GM12872 (cell line): Measurements from ENCODE around the gene PACSIN1.

Experiments used
- TF ChIP-seq, protein P1 (sequence below): IDR thresholded peaks from 3 replicates; pipeline ENCODE4 v1.5.1; 2011; ENCODE audit warnings: low read depth, mild to moderate bottlenecking, low read length, moderate library complexity; ENCODE audit not compliant: insufficient read depth

PACSIN1 gene

DNA sequence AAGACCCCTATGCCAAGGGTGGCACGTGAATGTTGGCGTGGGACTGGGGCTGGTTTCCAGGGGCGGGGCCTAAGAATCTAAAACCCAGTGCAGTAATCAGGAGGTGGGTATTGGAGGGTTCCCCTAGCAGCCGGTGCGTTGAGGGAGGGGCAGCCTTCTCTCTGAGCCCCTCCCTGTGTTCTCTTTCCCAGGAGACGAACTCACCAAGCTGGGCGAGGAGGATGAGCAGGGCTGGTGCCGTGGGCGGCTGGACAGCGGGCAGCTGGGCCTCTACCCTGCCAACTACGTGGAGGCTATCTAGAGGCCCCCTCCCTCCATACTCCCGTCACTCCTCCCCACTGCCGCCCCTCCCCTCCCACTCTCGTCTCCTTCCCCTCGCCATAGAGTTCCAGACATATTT lies 66.4 kb downstream of the PACSIN1 start:
- TF ChIP-seq, protein P1, sequence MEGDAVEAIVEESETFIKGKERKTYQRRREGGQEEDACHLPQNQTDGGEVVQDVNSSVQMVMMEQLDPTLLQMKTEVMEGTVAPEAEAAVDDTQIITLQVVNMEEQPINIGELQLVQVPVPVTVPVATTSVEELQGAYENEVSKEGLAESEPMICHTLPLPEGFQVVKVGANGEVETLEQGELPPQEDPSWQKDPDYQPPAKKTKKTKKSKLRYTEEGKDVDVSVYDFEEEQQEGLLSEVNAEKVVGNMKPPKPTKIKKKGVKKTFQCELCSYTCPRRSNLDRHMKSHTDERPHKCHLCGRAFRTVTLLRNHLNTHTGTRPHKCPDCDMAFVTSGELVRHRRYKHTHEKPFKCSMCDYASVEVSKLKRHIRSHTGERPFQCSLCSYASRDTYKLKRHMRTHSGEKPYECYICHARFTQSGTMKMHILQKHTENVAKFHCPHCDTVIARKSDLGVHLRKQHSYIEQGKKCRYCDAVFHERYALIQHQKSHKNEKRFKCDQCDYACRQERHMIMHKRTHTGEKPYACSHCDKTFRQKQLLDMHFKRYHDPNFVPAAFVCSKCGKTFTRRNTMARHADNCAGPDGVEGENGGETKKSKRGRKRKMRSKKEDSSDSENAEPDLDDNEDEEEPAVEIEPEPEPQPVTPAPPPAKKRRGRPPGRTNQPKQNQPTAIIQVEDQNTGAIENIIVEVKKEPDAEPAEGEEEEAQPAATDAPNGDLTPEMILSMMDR, result no peak

DNA sequence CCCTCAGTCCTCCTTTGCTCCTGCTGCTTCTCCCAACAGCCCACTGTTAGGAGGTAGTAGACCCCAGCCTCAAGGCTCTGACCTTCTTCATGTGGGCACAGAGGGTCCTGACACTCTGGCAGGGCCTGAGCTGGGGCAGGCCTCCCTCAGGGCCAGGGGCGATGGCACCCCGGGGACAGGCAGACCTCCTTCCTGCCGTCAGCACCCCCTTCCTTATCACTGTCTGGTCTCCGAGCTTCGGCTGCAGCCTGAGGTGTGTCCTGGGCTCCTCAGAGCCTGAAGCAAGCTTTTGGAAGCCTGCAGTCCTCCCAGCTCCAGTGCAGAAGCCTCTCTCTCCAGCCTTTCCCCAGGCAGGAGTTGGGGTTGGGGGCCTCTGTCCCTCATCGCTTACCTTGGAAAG lies 68.3 kb downstream of the PACSIN1 start:
- TF ChIP-seq, protein P1, result no peak

DNA sequence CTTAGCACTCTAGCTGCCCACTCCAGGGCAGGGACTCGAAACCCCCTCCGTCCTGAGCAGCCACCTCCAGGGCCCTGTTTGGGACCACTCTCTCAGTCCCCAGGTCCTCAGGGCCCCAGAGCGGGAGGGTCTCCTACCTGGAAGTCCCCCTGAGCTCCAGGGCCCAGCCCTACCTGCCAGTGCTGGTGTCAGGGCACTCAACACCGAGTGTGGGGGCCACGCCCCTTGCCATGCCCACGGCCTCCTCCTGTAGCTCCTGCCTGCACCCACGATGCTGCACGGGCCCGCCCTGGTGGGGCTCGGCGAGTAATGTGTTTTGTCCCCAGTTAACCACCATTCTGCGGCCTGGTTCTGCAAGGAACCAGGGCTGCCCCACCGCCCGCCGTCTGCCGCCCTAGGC lies 68.8 kb downstream of the PACSIN1 start:
- TF ChIP-seq, protein P1, result no peak

DNA sequence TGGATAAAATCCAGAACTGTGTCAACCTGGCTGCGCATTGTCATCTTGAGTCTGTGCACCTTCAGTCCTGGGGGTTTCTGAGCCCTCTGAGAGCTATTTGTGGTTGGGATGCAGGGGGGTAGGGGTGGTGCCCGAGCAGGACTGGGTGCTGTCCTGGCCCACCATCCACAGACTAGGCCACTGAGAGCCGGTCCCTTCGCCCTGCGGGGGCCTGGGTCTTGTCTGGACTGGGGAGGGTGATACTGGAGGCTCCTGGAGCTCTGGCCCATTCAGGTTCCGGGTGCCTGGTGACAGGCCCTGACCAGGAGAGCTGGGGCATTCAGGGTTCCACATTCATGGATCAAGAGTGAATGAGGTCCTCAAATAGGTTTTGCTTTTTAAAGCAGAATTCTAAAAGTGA lies 69.3 kb downstream of the PACSIN1 start:
- TF ChIP-seq, protein P1, result no peak

DNA sequence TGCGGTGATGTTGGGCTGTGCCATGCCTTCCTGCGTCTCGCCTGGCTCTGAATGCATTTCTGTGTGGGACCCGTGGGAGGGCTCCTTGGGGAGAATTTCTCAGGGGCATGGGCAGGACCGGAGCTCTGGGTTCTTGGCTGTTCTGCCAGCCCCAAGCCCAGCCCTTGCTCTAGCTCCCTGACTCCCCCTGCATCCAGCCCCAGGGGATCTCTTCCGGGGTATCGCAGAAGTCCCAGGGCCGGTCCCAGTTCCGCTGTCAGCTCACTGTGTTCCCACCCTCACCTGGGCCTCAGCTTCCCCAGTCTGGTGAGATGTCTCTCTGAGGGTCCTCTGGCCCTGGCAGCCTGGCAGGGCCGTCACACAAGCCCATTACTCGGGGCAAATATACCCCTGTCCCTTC lies 69.8 kb downstream of the PACSIN1 start:
- TF ChIP-seq, protein P1, result no peak

DNA sequence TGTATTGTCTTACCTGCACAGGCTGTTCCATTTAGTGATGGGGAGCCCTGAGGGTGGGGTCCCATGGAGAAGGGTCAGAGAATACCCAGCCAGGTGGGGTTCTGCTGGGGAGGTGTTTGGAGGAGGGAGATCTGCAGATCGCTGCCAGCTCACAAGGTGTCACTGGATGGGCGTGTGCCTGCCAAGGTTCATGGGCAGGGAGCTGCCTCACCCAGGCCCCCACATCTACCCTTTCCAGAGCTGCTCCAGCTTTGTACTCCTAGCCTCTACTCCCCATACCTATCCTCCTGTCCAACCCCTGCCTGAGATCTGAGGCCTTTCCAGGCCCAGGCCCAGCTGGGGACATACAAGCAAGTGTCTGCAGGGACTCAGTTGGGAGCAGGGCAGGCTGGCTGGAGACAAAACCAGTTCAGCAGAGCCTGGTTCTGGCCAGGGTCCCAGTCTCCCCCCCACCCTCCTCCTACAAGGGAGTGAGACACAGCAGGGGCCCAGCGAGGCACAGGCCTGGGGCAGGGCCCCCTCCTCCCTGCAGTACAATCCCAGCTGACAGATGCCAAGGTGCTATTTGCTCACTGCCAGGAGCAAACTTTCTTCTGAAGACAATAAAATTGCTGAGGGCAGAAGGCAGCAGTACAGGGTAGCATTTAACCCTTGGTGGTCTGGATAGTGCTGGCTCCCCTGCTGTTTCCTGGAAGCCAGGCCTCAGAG lies 70.5 kb downstream of the PACSIN1 start:
- TF ChIP-seq, protein P1, result no peak

DNA sequence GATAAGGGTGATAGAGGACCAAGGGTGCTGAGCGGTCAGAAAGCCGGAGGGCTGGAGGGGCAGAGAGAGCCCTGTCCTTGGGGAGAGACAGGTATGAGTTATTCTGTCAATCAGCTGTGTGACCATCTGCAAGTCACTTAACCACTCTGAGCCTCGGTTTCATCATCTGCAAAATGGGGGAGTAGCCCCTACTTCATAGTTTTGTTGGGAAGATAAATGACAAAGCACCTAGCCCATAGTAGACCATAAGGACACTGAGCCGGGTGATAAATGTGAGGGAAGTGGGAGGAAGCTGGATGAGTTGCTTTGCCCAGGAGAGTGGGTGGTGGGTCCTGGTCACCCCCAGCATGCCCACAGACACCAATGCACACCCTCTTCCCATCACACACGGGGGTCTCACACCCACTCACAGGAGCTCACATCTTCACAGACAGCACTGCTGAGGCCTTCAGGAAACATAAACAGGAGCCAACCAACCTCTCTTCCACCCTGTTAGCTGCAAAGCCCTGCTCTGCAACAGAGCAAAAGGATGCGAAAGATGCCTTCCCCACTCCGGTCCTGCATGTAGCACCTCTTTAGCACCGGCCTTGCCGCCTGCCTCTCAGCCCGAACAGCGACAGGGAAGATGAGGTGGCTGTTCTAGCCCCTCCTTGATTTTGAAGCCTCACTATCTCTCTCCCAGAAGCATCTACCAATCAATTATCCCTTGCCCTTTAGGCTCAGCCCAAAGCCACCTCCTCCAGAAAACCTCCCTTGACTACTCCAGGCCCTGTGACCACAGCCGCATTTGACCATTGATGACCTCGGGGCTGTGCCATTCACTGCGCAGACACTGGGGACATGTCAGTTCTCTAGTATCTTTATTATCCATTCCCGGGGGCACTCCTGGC lies 71.3 kb downstream of the PACSIN1 start:
- TF ChIP-seq, protein P1, result no peak
